Brain microvascular endothelial cell (primary cell): ENCODE measurements around the gene RNASEH2B.

ENCODE experiments used
- DNase-seq: peaks from one replicate; pipeline ENCODE4 v3.0.0-alpha.2; 2020
- H3K27ac ChIP-seq: fragments of 250-450 bp; sonication (Bioruptor Pico); 2 replicates; pipeline ENCODE4 v1.5.1; 2020; ENCODE audit warnings: mild to moderate bottlenecking, moderate library complexity
- H3K27me3 ChIP-seq: fragments of 250-450 bp; sonication (Bioruptor Pico); replicated peaks from 2 replicates; pipeline ENCODE4 v1.5.1; 2020; ENCODE audit warnings: mild to moderate bottlenecking
- H3K36me3 ChIP-seq: fragments of 250-450 bp; sonication (Bioruptor Pico); replicated peaks from 2 replicates; pipeline ENCODE4 v1.5.1; 2020; ENCODE audit warnings: mild to moderate bottlenecking
- H3K4me3 ChIP-seq: 2 replicates; pipeline ENCODE4 v1.5.1; 2011; ENCODE audit warnings: low read depth, mild to moderate bottlenecking, control low read depth, low read length, moderate library complexity
- in situ Hi-C: cut with HindIII; loops from 2 replicates; pipeline ENCODE4 v1.10.0; 2017; ENCODE audit warnings: low sequenced_read_pairs, low pct_ligation_motif_present
- TF ChIP-seq, protein P1 (sequence below): IDR thresholded peaks from 2 replicates; pipeline ENCODE4 v1.5.1; 2011; ENCODE audit warnings: low read depth, mild to moderate bottlenecking, moderate library complexity, low read length, control low read depth, inconsistent platforms; ENCODE audit errors: missing control alignments

RNASEH2B gene, protein sequence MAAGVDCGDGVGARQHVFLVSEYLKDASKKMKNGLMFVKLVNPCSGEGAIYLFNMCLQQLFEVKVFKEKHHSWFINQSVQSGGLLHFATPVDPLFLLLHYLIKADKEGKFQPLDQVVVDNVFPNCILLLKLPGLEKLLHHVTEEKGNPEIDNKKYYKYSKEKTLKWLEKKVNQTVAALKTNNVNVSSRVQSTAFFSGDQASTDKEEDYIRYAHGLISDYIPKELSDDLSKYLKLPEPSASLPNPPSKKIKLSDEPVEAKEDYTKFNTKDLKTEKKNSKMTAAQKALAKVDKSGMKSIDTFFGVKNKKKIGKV

DNA sequence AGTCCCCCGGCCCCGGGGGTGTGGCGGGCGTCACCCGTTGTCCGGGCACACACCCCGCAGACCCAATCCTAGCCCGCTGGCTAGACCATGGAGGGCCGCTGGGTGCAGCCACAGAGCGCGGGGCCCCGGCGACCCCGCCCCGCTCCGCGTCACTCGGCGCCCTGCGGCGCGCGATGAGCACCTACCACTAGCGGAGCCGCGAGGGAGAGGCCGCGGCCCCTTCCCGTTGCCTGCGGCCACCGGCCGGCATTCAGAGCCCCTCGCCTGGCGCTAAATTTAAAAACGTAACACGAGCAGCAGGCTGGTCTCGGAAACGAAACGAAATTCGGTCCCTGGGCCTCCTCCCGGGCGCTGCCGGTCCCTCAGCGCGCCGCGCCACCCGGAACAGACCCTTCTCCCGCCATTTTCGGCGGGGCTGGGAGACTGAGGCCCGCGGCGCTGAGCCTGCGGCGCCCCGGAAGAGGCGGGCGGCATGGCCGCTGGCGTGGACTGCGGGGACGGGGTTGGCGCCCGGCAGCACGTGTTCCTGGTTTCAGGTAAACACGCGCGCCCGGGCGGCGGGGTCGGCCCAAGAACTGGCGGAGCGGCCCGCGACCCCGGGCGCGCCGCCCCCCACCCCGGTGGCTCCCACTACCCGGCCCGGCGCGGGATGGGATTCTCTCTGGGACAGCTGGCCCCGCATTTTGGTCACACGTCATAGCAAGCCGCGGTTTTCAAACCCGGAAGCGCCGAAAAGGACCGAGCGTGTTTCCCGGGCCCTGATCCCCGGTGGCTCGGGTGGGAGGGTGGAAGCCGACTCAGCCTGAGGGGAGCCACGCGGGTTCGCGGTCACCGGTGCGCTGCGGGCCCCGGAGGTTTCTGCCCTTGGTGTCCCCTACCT, at the start of gene RNASEH2B:
Gene RNASEH2B (plus strand): TSS at position 187 of the 880 bp plus-strand sequence. CDS start 286 bp downstream, at position 473.
- DNase-seq = peak; percentile 33
- Histone ChIP-seq H3K36me3 (no peaks in the 10 kb centered on the region), H3K27ac (peak within 1 kb of the TSS; percentile 60), H3K27me3 (no peaks in the 10 kb centered on the region), H3K4me3 (peak within 1 kb of the TSS; percentile 81)
- TF ChIP-seq, protein P1, sequence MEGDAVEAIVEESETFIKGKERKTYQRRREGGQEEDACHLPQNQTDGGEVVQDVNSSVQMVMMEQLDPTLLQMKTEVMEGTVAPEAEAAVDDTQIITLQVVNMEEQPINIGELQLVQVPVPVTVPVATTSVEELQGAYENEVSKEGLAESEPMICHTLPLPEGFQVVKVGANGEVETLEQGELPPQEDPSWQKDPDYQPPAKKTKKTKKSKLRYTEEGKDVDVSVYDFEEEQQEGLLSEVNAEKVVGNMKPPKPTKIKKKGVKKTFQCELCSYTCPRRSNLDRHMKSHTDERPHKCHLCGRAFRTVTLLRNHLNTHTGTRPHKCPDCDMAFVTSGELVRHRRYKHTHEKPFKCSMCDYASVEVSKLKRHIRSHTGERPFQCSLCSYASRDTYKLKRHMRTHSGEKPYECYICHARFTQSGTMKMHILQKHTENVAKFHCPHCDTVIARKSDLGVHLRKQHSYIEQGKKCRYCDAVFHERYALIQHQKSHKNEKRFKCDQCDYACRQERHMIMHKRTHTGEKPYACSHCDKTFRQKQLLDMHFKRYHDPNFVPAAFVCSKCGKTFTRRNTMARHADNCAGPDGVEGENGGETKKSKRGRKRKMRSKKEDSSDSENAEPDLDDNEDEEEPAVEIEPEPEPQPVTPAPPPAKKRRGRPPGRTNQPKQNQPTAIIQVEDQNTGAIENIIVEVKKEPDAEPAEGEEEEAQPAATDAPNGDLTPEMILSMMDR = no peak
- in situ Hi-C loops = no loop called here

DNA sequence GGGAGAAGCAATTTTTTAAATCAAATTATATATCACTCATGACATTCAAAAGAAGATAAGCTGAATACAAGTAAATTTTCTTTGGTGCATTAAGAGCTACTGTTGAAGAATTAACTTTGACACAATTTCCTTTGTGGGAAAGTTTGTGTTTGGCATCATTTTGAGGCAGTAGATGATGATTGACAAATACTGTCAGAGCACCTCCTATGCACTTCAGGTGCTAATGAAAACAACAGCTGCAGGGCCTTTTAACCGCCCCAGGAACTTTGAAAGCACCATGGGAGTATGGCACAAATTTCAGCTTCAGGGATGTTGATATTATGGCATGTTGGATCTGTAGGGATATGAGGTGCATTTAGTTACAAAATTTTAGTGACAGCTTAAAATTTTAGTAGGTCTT, 45.1 kb upstream of the RNASEH2B start:
- Histone ChIP-seq H3K27me3 (no peaks in the 10 kb centered on the region), H3K4me3 (no peak overlapping the region), H3K36me3 (no peaks in the 10 kb centered on the region), H3K27ac (no peak overlapping the region)
- no peak for DNase-seq
- TF ChIP-seq, protein P1 = no peak
- in situ Hi-C loops = no loop called here

DNA sequence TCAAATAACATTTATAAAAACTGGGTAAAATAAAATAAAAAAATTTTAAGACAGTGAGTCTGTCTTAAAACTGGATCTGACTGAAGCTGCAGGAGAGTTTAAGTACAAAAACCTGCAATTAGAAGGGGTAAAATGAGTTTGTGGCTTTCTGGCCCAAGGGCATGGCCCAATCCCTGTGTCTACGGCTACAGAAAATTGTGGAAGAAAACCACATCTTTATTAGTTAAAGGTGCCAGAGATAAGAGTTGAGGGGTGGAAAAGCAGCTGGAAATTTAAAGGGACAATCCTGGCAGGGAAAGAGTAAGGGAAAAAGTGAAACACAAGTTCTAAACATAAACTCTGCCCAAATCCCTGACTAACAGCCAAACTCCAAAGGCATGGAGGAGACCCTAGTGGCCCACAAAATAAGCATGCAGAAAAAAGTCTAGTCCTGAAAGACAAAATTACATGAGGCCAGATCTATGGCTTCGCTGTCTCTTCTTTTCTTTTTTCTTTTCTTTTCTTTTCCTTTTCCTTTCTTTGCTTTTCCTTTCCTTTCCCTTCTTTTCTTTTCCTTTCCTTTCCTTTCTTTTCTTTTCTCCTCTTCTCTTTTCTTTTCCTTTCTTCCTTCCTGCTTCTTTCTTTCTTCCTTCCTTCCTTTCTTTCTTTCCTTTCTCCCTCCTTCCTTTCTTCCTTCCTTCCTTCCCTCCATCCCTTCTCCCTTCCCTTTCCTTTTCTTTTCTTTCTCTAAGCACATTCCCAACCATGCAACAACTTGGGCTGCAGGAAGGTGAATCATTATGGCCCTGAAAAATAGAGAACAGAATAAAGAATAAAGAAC, 42.6 kb upstream of the RNASEH2B start:
- DNase-seq = no peak
- in situ Hi-C loops = no loop called here
- no peak overlapping the region for H3K4me3 ChIP-seq
- TF ChIP-seq, protein P1 = no peak
- no peaks in the 10 kb centered on the region for H3K36me3 ChIP-seq
- no peak overlapping the region for H3K27ac ChIP-seq
- H3K27me3 ChIP-seq = no peaks in the 10 kb centered on the region

DNA sequence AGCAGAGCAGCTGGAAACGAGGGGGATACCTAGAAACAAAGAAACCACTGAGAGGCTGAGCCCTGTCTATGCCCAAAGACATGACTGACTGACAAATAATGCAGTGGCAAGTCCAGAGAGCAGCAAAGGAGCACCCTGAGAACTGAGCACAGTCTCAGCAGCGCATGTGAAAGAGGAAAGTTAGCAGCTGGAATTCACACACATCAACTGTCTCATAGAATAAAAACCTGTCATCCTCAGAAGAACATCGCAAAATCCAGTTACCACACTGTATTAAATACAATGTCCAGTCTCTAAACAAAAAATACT, 42.0 kb upstream of the RNASEH2B start:
- no peak overlapping the region for H3K4me3 ChIP-seq
- TF ChIP-seq, protein P1 = no peak
- no peaks in the 10 kb centered on the region for H3K36me3 ChIP-seq
- DNase-seq = no peak
- no peak overlapping the region for H3K27ac ChIP-seq
- in situ Hi-C loops = no loop called here
- H3K27me3 ChIP-seq = no peaks in the 10 kb centered on the region

DNA sequence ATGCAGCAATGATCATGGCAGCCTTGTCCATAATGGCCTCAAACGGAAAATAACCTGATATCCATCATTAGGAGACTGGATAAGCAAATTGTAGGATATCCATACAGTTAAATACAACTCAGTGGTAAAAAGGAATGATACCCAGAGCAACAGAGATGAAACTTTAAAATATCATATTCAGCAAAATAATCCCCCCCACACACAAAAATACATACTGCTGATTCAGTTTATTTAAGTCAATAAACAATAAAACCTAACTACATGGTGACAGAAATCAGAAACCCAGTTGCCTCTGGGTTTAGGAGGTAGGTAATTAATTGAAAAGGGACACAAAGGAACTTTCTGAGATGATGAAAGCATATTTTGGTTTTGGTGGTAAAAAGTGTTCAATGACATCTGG, 38.2 kb upstream of the RNASEH2B start:
- Histone ChIP-seq H3K27ac (no peak overlapping the region), H3K4me3 (no peak overlapping the region), H3K36me3 (no peaks in the 10 kb centered on the region), H3K27me3 (no peaks in the 10 kb centered on the region)
- in situ Hi-C loops = no loop called here
- DNase-seq = no peak
- TF ChIP-seq, protein P1 = no peak
